ENCODE results near the gene CSNK1G2.

The CSNK1G2 gene

GRCh38 chr19:1912760-1913505 lies 28.0 kb upstream of the CSNK1G2 start:
- TF ChIP-seq POLR2AphosphoS5 (IDR thresholded peaks at IDR 0.05; ENCODE audit: borderline replicate concordance, low read depth, low read length) (no peak), FOXP2 (optimal IDR thresholded peaks at IDR 0.05; ENCODE audit: control extremely low read depth, extremely low read length, insufficient read depth) (no peak), EZH2 (IDR thresholded peaks at IDR 0.05) (no peak)
- DNase-seq (ENCODE audit: low read depth, low spot score), result no peak
- H3K36me3 ChIP-seq (ENCODE audit: insufficient read depth, low read length), result peaks cover 8% of the 10 kb centered on the region; the same call in 1 of the 2 replicates
- no peaks in the 10 kb centered on the region for H3K9me3 ChIP-seq (ENCODE audit: low read depth, low read length)
- no peak overlapping the region for H3K27ac ChIP-seq
- H3K4me3 ChIP-seq, result no peak overlapping the region
- H3K9ac ChIP-seq (ENCODE audit: insufficient read length), result no peak overlapping the region

GRCh38 chr19:1913781-1914577 lies 27.0 kb upstream of the CSNK1G2 start:
- H3K4me3 ChIP-seq, result no peak overlapping the region
- H3K9ac ChIP-seq (ENCODE audit: insufficient read length), result no peak overlapping the region
- no peak overlapping the region for H3K27ac ChIP-seq
- no peak for DNase-seq (ENCODE audit: low read depth, low spot score)
- TF ChIP-seq EZH2 (IDR thresholded peaks at IDR 0.05) (no peak), FOXP2 (optimal IDR thresholded peaks at IDR 0.05; ENCODE audit: control extremely low read depth, extremely low read length, insufficient read depth) (no peak), POLR2AphosphoS5 (IDR thresholded peaks at IDR 0.05; ENCODE audit: borderline replicate concordance, low read depth, low read length) (no peak)
- no peaks in the 10 kb centered on the region for H3K9me3 ChIP-seq (ENCODE audit: low read depth, low read length)
- H3K36me3 ChIP-seq (ENCODE audit: insufficient read depth, low read length), result peaks cover 12% of the 10 kb centered on the region; the same call in 1 of the 2 replicates

GRCh38 chr19:1914826-1915341 lies 26.1 kb upstream of the CSNK1G2 start:
- Histone ChIP-seq H3K36me3 (ENCODE audit: insufficient read depth, low read length) (peaks cover 12% of the 10 kb centered on the region; the same call in 1 of the 2 replicates), H3K9me3 (ENCODE audit: low read depth, low read length) (no peaks in the 10 kb centered on the region), H3K27ac (no peak overlapping the region), H3K9ac (ENCODE audit: insufficient read length) (no peak overlapping the region), H3K4me3 (no peak overlapping the region)
- DNase-seq (ENCODE audit: low read depth, low spot score), result no peak
- TF ChIP-seq EZH2 (IDR thresholded peaks at IDR 0.05) (no peak), POLR2AphosphoS5 (IDR thresholded peaks at IDR 0.05; ENCODE audit: borderline replicate concordance, low read depth, low read length) (no peak), FOXP2 (optimal IDR thresholded peaks at IDR 0.05; ENCODE audit: control extremely low read depth, extremely low read length, insufficient read depth) (no peak)

DNA sequence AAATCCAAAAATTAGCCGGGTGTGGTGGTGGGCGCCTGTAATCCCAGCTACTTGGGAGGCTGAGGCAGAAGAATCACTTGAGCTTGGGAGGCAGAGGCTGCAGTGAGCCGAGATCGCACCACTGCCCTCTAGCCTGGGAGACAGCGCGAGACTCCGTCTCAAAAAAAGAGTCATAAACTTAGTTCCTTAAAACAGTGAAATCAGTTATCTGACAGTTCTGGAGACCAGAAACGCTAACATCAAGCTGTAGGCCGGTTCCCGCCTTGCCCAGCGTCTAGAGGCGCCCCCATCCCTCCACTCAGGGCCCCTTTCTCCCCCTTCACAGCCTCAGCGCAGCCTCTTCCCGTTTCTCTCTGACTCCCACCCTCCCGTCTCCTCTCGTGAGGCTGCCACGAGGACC lies 23.8 kb upstream of the CSNK1G2 start:
- Histone ChIP-seq H3K27ac (no peak overlapping the region), H3K9me3 (ENCODE audit: low read depth, low read length) (no peaks in the 10 kb centered on the region), H3K9ac (ENCODE audit: insufficient read length) (no peak overlapping the region), H3K36me3 (ENCODE audit: insufficient read depth, low read length) (peaks cover 23% of the 10 kb centered on the region; the same call in 1 of the 2 replicates), H3K4me3 (no peak overlapping the region)
- DNase-seq (ENCODE audit: low read depth, low spot score), result no peak
- TF ChIP-seq POLR2AphosphoS5 (IDR thresholded peaks at IDR 0.05; ENCODE audit: borderline replicate concordance, low read depth, low read length) (no peak), FOXP2 (optimal IDR thresholded peaks at IDR 0.05; ENCODE audit: control extremely low read depth, extremely low read length, insufficient read depth) (no peak), EZH2 (IDR thresholded peaks at IDR 0.05) (no peak)

GRCh38 chr19:1917926-1918325 lies 23.0 kb upstream of the CSNK1G2 start:
- DNase-seq (ENCODE audit: low read depth, low spot score), result no peak
- Histone ChIP-seq H3K27ac (no peak overlapping the region), H3K36me3 (ENCODE audit: insufficient read depth, low read length) (peaks cover 20% of the 10 kb centered on the region; the same call in 1 of the 2 replicates), H3K9ac (ENCODE audit: insufficient read length) (no peak overlapping the region), H3K4me3 (no peak overlapping the region), H3K9me3 (ENCODE audit: low read depth, low read length) (no peaks in the 10 kb centered on the region)
- no peak for TF ChIP-seq FOXP2 (optimal IDR thresholded peaks at IDR 0.05; ENCODE audit: control extremely low read depth, extremely low read length, insufficient read depth)
- TF ChIP-seq EZH2 (IDR thresholded peaks at IDR 0.05), result no peak
- no peak for TF ChIP-seq POLR2AphosphoS5 (IDR thresholded peaks at IDR 0.05; ENCODE audit: borderline replicate concordance, low read depth, low read length)

GRCh38 chr19:1918975-1919374 lies 22.0 kb upstream of the CSNK1G2 start:
- TF ChIP-seq FOXP2 (optimal IDR thresholded peaks at IDR 0.05; ENCODE audit: control extremely low read depth, extremely low read length, insufficient read depth) (no peak), POLR2AphosphoS5 (IDR thresholded peaks at IDR 0.05; ENCODE audit: borderline replicate concordance, low read depth, low read length) (no peak), EZH2 (IDR thresholded peaks at IDR 0.05) (no peak)
- H3K36me3 ChIP-seq (ENCODE audit: insufficient read depth, low read length), result peaks cover 16% of the 10 kb centered on the region; the same call in 1 of the 2 replicates
- DNase-seq (ENCODE audit: low read depth, low spot score), result no peak
- no peaks in the 10 kb centered on the region for H3K9me3 ChIP-seq (ENCODE audit: low read depth, low read length)
- H3K27ac ChIP-seq, result no peak overlapping the region
- H3K4me3 ChIP-seq, result no peak overlapping the region
- no peak overlapping the region for H3K9ac ChIP-seq (ENCODE audit: insufficient read length)

- DNase-seq (ENCODE audit: low read depth, low spot score), result no peak
- TF ChIP-seq EZH2 (IDR thresholded peaks at IDR 0.05) (no peak), FOXP2 (optimal IDR thresholded peaks at IDR 0.05; ENCODE audit: control extremely low read depth, extremely low read length, insufficient read depth) (no peak), POLR2AphosphoS5 (IDR thresholded peaks at IDR 0.05; ENCODE audit: borderline replicate concordance, low read depth, low read length) (no peak)
- H3K4me3 ChIP-seq, result no peak overlapping the region
- no peak overlapping the region for H3K27ac ChIP-seq
- peaks cover 16% of the 10 kb centered on the region; the same call in 1 of the 2 replicates for H3K36me3 ChIP-seq (ENCODE audit: insufficient read depth, low read length)
- H3K9me3 ChIP-seq (ENCODE audit: low read depth, low read length), result no peaks in the 10 kb centered on the region
- H3K9ac ChIP-seq (ENCODE audit: insufficient read length), result no peak overlapping the region
These were observed 20.3 kb upstream of the CSNK1G2 start for GRCh38 chr19:1920644-1921043.

DNA sequence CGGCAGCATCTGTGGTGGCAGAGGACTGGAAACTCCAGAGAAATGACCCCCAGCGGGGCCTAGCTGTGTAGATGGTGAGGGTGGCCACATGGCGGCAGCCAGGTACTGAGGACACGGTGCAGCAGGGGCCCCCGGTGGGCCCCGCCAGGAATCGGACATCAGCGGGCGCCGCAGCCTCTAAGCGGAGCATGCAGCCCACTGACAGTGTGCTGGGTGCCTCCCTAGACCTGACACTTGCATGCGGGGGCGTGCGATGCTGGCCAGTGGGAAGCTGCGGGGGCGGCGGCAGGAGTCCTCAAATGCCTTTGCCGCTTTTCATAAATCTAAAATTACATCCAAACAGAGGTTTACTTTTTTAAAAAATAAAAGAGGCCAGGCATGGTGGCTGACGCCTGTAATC lies 19.6 kb upstream of the CSNK1G2 start:
- Histone ChIP-seq H3K9me3 (ENCODE audit: low read depth, low read length) (no peaks in the 10 kb centered on the region), H3K4me3 (no peak overlapping the region), H3K36me3 (ENCODE audit: insufficient read depth, low read length) (peaks cover 16% of the 10 kb centered on the region; the same call in 1 of the 2 replicates), H3K9ac (ENCODE audit: insufficient read length) (no peak overlapping the region), H3K27ac (no peak overlapping the region)
- no peak for DNase-seq (ENCODE audit: low read depth, low spot score)
- TF ChIP-seq EZH2 (IDR thresholded peaks at IDR 0.05), result no peak
- no peak for TF ChIP-seq POLR2AphosphoS5 (IDR thresholded peaks at IDR 0.05; ENCODE audit: borderline replicate concordance, low read depth, low read length)

Measured in SK-N-MC (cell line).